ENCODE results near the gene KIF1A.

KIF1A gene

GRCh38 chr2:240733803-240734495, 86.1 kb downstream of the KIF1A start:
- ChIA-PET POLR2A (ENCODE audit: low non-redundant PET) (no interaction called here), CTCF (no interaction called here)
- no peak for TF ChIP-seq CTCF (conservative IDR thresholded peaks at IDR 0.05; ENCODE audit: low read depth)
- no peak overlapping the region for H3K27ac ChIP-seq
- DNase-seq (ENCODE audit: low spot score), result no peak

DNA sequence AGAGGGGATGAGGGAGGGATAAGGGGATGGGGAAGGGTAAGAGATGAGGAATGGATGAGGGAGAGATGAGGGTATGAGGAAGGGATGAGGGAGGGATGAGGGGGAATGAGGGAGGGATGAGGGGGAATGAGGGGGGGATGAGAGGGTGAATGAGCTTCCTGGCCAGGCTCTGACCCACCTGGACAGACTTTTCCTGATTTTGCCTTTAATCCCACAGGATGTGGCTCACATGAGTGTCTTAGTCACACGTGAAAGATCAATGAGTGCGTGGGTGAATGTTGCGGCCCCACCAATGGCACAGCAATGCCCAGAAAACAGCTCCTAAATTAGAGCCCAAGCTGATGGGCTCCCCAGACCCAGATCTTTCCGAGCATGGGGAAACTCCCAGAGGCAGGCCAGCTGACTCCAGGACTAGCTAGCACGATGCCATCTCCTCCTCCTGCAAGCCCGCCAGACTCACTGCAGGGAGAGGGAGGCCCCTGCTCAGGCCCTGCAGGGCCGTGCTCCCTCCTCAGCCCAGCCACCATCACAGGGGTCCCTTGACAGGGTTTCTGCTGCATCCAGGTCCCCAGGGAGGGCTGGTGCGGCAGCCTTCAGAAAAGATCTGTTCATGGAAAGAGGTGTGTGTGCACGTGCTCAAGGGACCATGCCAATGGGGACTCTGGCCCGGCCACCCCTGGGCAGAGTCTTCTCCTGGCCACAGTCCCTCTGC, 87.0 kb downstream of the KIF1A start:
- TF ChIP-seq CTCF (conservative IDR thresholded peaks at IDR 0.05; ENCODE audit: low read depth), result no peak
- ChIA-PET CTCF (no interaction called here), POLR2A (ENCODE audit: low non-redundant PET) (no interaction called here)
- no peak for DNase-seq (ENCODE audit: low spot score)
- H3K27ac ChIP-seq, result no peak overlapping the region

- CTCF ChIA-PET, result no interaction called here
- TF ChIP-seq CTCF (conservative IDR thresholded peaks at IDR 0.05; ENCODE audit: low read depth), result no peak
Observed at GRCh38 chr2:240732184-240732583, 87.8 kb downstream of the KIF1A start.

GRCh38 chr2:240731178-240731545, 88.9 kb downstream of the KIF1A start:
- no peak for DNase-seq (ENCODE audit: low spot score)
- TF ChIP-seq CTCF (conservative IDR thresholded peaks at IDR 0.05; ENCODE audit: low read depth), result no peak
- no peak overlapping the region for H3K27ac ChIP-seq
- ChIA-PET CTCF (no interaction called here), POLR2A (ENCODE audit: low non-redundant PET) (no interaction called here)

More at GRCh38 chr2:240732184-240732583, 87.8 kb downstream of the KIF1A start:
- no peak overlapping the region for H3K27ac ChIP-seq
- POLR2A ChIA-PET (ENCODE audit: low non-redundant PET), result no interaction called here
- no peak for DNase-seq (ENCODE audit: low spot score)

DNA sequence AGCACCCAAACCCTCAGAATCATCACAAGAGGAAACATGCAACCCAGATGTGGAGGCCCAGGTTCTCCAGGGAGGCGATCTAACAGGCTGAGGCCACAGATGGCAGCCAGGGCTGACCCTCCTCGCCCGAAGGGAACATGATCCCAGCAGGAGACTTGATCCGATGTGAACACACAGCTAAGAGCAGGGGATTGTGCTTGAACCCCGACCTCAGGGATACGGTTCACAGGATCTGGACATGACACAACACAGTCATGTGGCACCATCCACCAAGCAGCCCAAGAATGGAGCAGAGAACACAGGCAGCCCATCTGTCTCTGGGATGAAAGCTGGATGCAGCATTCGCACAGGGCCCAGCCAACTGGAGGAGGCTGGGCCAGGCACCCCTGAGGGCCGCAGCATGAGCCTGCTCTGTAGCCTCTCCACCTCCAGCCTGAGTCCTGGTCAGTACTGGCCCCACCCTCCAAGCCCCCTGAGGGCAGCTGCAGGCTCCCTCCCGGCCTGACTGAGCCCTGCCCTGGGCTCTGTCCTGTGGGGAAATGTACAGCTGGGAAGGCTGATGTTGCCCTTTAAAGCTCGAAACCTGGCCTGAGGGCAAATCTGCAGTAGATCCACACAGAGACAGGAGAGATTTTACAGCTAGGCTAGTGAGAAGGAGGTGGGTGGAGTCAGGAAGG, 89.4 kb downstream of the KIF1A start:
- ChIA-PET CTCF (no interaction called here), POLR2A (ENCODE audit: low non-redundant PET) (no interaction called here)
- TF ChIP-seq CTCF (conservative IDR thresholded peaks at IDR 0.05; ENCODE audit: low read depth), result no peak

GRCh38 chr2:240728827-240729226, 91.2 kb downstream of the KIF1A start:
- no peak for DNase-seq (ENCODE audit: low spot score)
- TF ChIP-seq CTCF (conservative IDR thresholded peaks at IDR 0.05; ENCODE audit: low read depth), result no peak
- ChIA-PET POLR2A (ENCODE audit: low non-redundant PET) (no interaction called here), CTCF (no interaction called here)
- no peak overlapping the region for H3K27ac ChIP-seq

More for the DNA sequence above, 89.4 kb downstream of the KIF1A start:
- DNase-seq (ENCODE audit: low spot score), result no peak
- no peak overlapping the region for H3K27ac ChIP-seq
